ENCODE measurements around the gene CRACR2B. TPM values are rescaled to one million over a fixed set of nuclear protein-coding genes. Genes with fewer than 3 reads are reported as not detected.

The CRACR2B gene
- total and polyA plus RNA-seq, 10 donors = 6.1 to 34.1 (median 14.5) TPM

- Histone ChIP-seq H3K4me3 (no peak overlapping the region), H3K4me1 (peaks cover 25 to 76% (median 55%) of the 10 kb centered on the region in 6 donors), H3K27ac (no peak overlapping the region), H3K27me3 (replicated peaks in 1 of 7) (no peaks in the 10 kb centered on the region), H3K9me3 (no peaks in the 10 kb centered on the region), H3K36me3 (peaks cover 0 to 42% (median 14%) of the 10 kb centered on the region in 6 donors)
- no peak for DNase-seq
- intact Hi-C loops (cut with DNase I; ENCODE audit: low total_unique reads) = no loop called here
- TF ChIP-seq CTCF (IDR thresholded peaks at IDR 0.05 in 8 of 11, conservative IDR thresholded peaks at IDR 0.05 in 3 of 11) = no peak
- WGBS, 5 donors = 93 to 97% (median 95%) methylated on average over 8 to 30 of the region's 30 CpGs
Measured at GRCh38 chr11:800473-800872, 27.2 kb upstream of the CRACR2B start.

GRCh38 chr11:801097-801780 lies 26.5 kb upstream of the CRACR2B start:
- H3K9me3 ChIP-seq = no peaks in the 10 kb centered on the region
- DNase-seq = no peak
- H3K4me1 ChIP-seq = peaks cover 21 to 74% (median 54%) of the 10 kb centered on the region in 6 donors
- 87 to 96% (median 90%) methylated on average over 13 to 20 of the region's 20 CpGs for WGBS, 5 donors
- intact Hi-C loops (cut with DNase I; ENCODE audit: low total_unique reads) = no loop called here
- no peaks in the 10 kb centered on the region for H3K27me3 ChIP-seq (replicated peaks in 1 of 7)
- TF ChIP-seq CTCF (IDR thresholded peaks at IDR 0.05 in 8 of 11, conservative IDR thresholded peaks at IDR 0.05 in 3 of 11) (no peak), POLR2A (IDR thresholded peaks at IDR 0.05) (no peak), POLR2AphosphoS5 (IDR thresholded peaks at IDR 0.05) (peak in 1 of 3 donors; percentile 6)
- H3K27ac ChIP-seq = no peak overlapping the region
- no peak overlapping the region for H3K4me3 ChIP-seq
- H3K36me3 ChIP-seq = peaks cover 0 to 42% (median 14%) of the 10 kb centered on the region in 6 donors

- no peaks in the 10 kb centered on the region for H3K27me3 ChIP-seq (replicated peaks in 1 of 7)
- WGBS, 5 donors = 93 to 97% (median 96%) methylated on average over 12 to 21 of the region's 21 CpGs
- intact Hi-C loops (cut with DNase I; ENCODE audit: low total_unique reads) = no loop called here
- no peak overlapping the region for H3K27ac ChIP-seq
- H3K4me1 ChIP-seq = peaks cover 12 to 65% (median 46%) of the 10 kb centered on the region in 6 donors
- peaks cover 0 to 42% (median 14%) of the 10 kb centered on the region in 6 donors for H3K36me3 ChIP-seq
- no peak overlapping the region for H3K4me3 ChIP-seq
- H3K9me3 ChIP-seq = no peaks in the 10 kb centered on the region
- no peak for DNase-seq
- TF ChIP-seq POLR2AphosphoS5 (IDR thresholded peaks at IDR 0.05) = peak in 2 of 3 donors; percentile 7 to 28
- no peak for TF ChIP-seq CTCF (IDR thresholded peaks at IDR 0.05 in 8 of 11, conservative IDR thresholded peaks at IDR 0.05 in 3 of 11)
- no peak for TF ChIP-seq POLR2A (IDR thresholded peaks at IDR 0.05)
Measured at GRCh38 chr11:802018-802617, 25.6 kb upstream of the CRACR2B start.

- H3K27me3 ChIP-seq (replicated peaks in 1 of 7) = no peaks in the 10 kb centered on the region
- peaks cover 12 to 65% (median 44%) of the 10 kb centered on the region in 6 donors for H3K4me1 ChIP-seq
- no peak overlapping the region for H3K27ac ChIP-seq
- intact Hi-C loops (cut with DNase I; ENCODE audit: low total_unique reads) = no loop called here
- no peaks in the 10 kb centered on the region for H3K9me3 ChIP-seq
- no peak for DNase-seq
- H3K36me3 ChIP-seq = peaks cover 0 to 42% (median 14%) of the 10 kb centered on the region in 6 donors
- peak in 1 of 3 donors; percentile 43 for TF ChIP-seq POLR2AphosphoS5 (IDR thresholded peaks at IDR 0.05)
- TF ChIP-seq POLR2A (IDR thresholded peaks at IDR 0.05) = no peak
- no peak overlapping the region for H3K4me3 ChIP-seq
- 92 to 96% (median 94%) methylated on average over 18 to 28 of the region's 28 CpGs for WGBS, 5 donors
Measured at GRCh38 chr11:802693-803466, 24.8 kb upstream of the CRACR2B start.

Measured in spleen (tissue), 11 donors.